WTC11 (cell line): Measurements from ENCODE around the gene AIFM1. TPM values are rescaled to one million over a fixed set of nuclear protein-coding genes. Genes with fewer than 3 reads are reported as not detected.

Source experiments
- ATAC-seq: fragments of 200-7000 bp; cut with Tn5 transposase; 2 replicates; pipeline ENCODE4 v1.10.0; 2021; ENCODE audit warnings: mild to moderate bottlenecking, moderate library complexity
- CTCF ChIA-PET: fragments of 300-600 bp; sonication (Branson Sonifier 250); formaldehyde crosslinking; loops from one replicate; lab custom pipeline; 2021; ENCODE audit warnings: antibody characterized with exemption; lab: Charles Lee
- POLR2A ChIA-PET: fragments of 350-600 bp; sonication (Branson Sonifier 250); formaldehyde crosslinking; loops from one replicate; lab custom pipeline; 2021; ENCODE audit warnings: antibody characterized with exemption; lab: Charles Lee
- DNase-seq: peaks from one replicate; pipeline ENCODE4 v3.0.0; 2021; ENCODE audit warnings: low spot score
- H3K27ac Mint-ChIP-seq: 2 replicates; pipeline ENCODE4 v1.8.0; 2021; ENCODE audit warnings: mixed read lengths
- H3K27me3 Mint-ChIP-seq: 2 replicates; pipeline ENCODE4 v1.8.0; 2021; ENCODE audit warnings: low read depth, mild to moderate bottlenecking, moderate library complexity, mixed read lengths
- H3K36me3 Mint-ChIP-seq: 2 replicates; pipeline ENCODE4 v1.8.0; 2021; ENCODE audit warnings: mixed read lengths
- H3K4me1 Mint-ChIP-seq: 2 replicates; pipeline ENCODE4 v1.8.0; 2022; ENCODE audit warnings: mixed read lengths
- H3K4me3 Mint-ChIP-seq: 2 replicates; pipeline ENCODE4 v1.8.0; 2021; ENCODE audit warnings: mild to moderate bottlenecking, moderate library complexity, mixed read lengths
- H3K9me3 Mint-ChIP-seq: 2 replicates; pipeline ENCODE4 v1.8.0; 2021; ENCODE audit warnings: mixed read lengths
- CREM ChIP-seq: sonication (generic); formaldehyde crosslinking; IDR thresholded peaks from 2 replicates; pipeline ENCODE4 v1.8.1; 2022; ENCODE audit warnings: mild to moderate bottlenecking, missing genetic modification reagents, moderate library complexity
- ESRRA ChIP-seq: sonication (generic); formaldehyde crosslinking; IDR thresholded peaks from 2 replicates; pipeline ENCODE4 v1.8.1; 2022; ENCODE audit warnings: mild to moderate bottlenecking, missing genetic modification reagents, borderline replicate concordance
- ETV6 ChIP-seq: sonication (generic); formaldehyde crosslinking; IDR thresholded peaks from 2 replicates; pipeline ENCODE4 v1.8.1; 2022; ENCODE audit warnings: mild to moderate bottlenecking, missing genetic modification reagents
- GABPB1 ChIP-seq: sonication (generic); formaldehyde crosslinking; IDR thresholded peaks from 2 replicates; pipeline ENCODE4 v1.8.1; 2023; ENCODE audit warnings: mild to moderate bottlenecking, missing genetic modification reagents
- JAZF1 ChIP-seq: fragments of 250-450 bp; sonication (Bioruptor Pico); IDR thresholded peaks from 2 replicates; pipeline ENCODE4 v1.9.0; 2021; ENCODE audit warnings: moderate library complexity, mild to moderate bottlenecking, inconsistent platforms
- JUN ChIP-seq: sonication (generic); formaldehyde crosslinking; IDR thresholded peaks from 2 replicates; pipeline ENCODE4 v1.8.0; 2023; ENCODE audit warnings: mild to moderate bottlenecking, missing genetic modification reagents
- NFATC4 ChIP-seq: fragments of 250-450 bp; sonication (Bioruptor Pico); IDR thresholded peaks from 2 replicates; pipeline ENCODE4 v1.9.0; 2021; ENCODE audit warnings: mild to moderate bottlenecking
- NR1H2 ChIP-seq: sonication (generic); formaldehyde crosslinking; IDR thresholded peaks from 2 replicates; pipeline ENCODE4 v1.9.0; 2021; ENCODE audit warnings: mild to moderate bottlenecking, moderate library complexity, missing genetic modification reagents
- PRRX2 ChIP-seq: fragments of 250-450 bp; sonication (Bioruptor Pico); IDR thresholded peaks from 2 replicates; pipeline ENCODE4 v1.8.0; 2021; ENCODE audit warnings: mild to moderate bottlenecking
- RELA ChIP-seq: sonication (generic); formaldehyde crosslinking; IDR thresholded peaks from 2 replicates; pipeline ENCODE4 v1.8.1; 2022; ENCODE audit warnings: missing genetic modification reagents, mild to moderate bottlenecking, borderline replicate concordance
- TEAD4 ChIP-seq: sonication (generic); formaldehyde crosslinking; IDR thresholded peaks from 2 replicates; pipeline ENCODE4 v1.8.0; 2022; ENCODE audit warnings: mild to moderate bottlenecking, missing genetic modification reagents
- ZNF317 ChIP-seq: sonication (generic); formaldehyde crosslinking; IDR thresholded peaks from 2 replicates; pipeline ENCODE4 v1.8.1; 2023; ENCODE audit warnings: low read depth, mild to moderate bottlenecking, moderate library complexity, missing genetic modification reagents, borderline replicate concordance
- ZNF416 ChIP-seq: fragments of 250-450 bp; sonication (Bioruptor Pico); IDR thresholded peaks from 2 replicates; pipeline ENCODE4 v1.9.0; 2021; ENCODE audit warnings: mild to moderate bottlenecking, inconsistent platforms
- total RNA-seq: library from RNA; stranded (reverse); gene quantifications from 3 replicates; pipeline ENCODE4 v1.2.3, GENCODE V29; 2021
- TF ChIP-seq, protein P1 (sequence below): fragments of 250-450 bp; sonication (Bioruptor Pico); IDR thresholded peaks from 2 replicates; pipeline ENCODE4 v1.9.0; 2021; ENCODE audit warnings: mild to moderate bottlenecking
- TF ChIP-seq, protein P2 (sequence below): sonication (generic); formaldehyde crosslinking; IDR thresholded peaks from 2 replicates; pipeline ENCODE4 v1.8.1; 2022; ENCODE audit warnings: missing genetic modification reagents, borderline replicate concordance
- TF ChIP-seq, protein P3 (sequence below): sonication (generic); formaldehyde crosslinking; IDR thresholded peaks from 2 replicates; pipeline ENCODE4 v1.8.1; 2023; ENCODE audit warnings: mild to moderate bottlenecking, moderate library complexity, missing genetic modification reagents
- TF ChIP-seq, protein P4 (sequence below): fragments of 200-600 bp; IDR thresholded peaks from 2 replicates; pipeline ENCODE4 v1.8.0; 2022; ENCODE audit warnings: antibody characterized with exemption
- TF ChIP-seq, protein P5 (sequence below): fragments of 250-450 bp; sonication (Bioruptor Pico); IDR thresholded peaks from 2 replicates; pipeline ENCODE4 v2.1.2; 2022; ENCODE audit warnings: mild to moderate bottlenecking, moderate library complexity
- TF ChIP-seq, protein P6 (sequence below): sonication (generic); formaldehyde crosslinking; IDR thresholded peaks from 2 replicates; pipeline ENCODE4 v1.8.1; 2023; ENCODE audit warnings: mild to moderate bottlenecking, missing genetic modification reagents, moderate library complexity
- TF ChIP-seq, protein P7 (sequence below): sonication (generic); formaldehyde crosslinking; IDR thresholded peaks from 2 replicates; pipeline ENCODE4 v1.8.0; 2023; ENCODE audit warnings: missing genetic modification reagents
- TF ChIP-seq, protein P8 (sequence below): sonication (generic); formaldehyde crosslinking; IDR thresholded peaks from 2 replicates; pipeline ENCODE4 v1.8.0; 2022; ENCODE audit warnings: mild to moderate bottlenecking, missing genetic modification reagents

The AIFM1 gene
- total RNA-seq, 1 experiment from 2014 or later, result 53.5 TPM

DNA sequence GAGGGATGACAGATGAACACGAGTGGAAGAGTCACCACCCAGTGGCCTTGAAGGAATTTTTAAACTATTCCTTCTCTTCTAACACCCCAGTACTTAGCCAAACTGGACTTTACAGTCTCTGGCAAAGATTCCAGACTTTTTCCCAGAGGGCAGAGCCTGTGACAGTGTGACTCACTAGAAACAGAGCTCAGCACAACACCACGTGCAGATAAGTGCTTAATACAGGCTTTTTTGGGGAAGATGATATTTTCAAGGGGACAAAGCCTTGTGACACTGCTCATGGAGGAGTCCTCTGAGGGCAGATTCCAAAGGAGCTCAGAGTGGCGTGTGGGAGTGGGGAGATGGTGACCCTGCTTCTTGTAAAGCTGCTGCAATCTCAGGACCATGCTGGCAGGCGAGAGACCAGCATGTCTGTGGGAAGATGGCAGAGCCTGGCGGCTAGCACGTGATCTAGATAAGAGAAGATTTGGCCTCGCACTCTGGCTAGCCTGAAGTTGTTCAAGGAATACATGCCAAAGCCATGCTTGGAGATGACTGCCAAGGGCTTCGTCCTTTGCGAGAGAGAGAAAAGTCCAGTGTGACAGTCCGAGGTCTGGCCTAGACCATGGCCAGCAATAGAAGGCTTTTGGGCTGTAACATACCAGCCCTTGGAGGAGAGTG lies 8.5 kb upstream of the AIFM1 start (continued):
- TF ChIP-seq, protein P1, sequence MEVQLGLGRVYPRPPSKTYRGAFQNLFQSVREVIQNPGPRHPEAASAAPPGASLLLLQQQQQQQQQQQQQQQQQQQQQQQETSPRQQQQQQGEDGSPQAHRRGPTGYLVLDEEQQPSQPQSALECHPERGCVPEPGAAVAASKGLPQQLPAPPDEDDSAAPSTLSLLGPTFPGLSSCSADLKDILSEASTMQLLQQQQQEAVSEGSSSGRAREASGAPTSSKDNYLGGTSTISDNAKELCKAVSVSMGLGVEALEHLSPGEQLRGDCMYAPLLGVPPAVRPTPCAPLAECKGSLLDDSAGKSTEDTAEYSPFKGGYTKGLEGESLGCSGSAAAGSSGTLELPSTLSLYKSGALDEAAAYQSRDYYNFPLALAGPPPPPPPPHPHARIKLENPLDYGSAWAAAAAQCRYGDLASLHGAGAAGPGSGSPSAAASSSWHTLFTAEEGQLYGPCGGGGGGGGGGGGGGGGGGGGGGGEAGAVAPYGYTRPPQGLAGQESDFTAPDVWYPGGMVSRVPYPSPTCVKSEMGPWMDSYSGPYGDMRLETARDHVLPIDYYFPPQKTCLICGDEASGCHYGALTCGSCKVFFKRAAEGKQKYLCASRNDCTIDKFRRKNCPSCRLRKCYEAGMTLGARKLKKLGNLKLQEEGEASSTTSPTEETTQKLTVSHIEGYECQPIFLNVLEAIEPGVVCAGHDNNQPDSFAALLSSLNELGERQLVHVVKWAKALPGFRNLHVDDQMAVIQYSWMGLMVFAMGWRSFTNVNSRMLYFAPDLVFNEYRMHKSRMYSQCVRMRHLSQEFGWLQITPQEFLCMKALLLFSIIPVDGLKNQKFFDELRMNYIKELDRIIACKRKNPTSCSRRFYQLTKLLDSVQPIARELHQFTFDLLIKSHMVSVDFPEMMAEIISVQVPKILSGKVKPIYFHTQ (CRISPR knock-in tag), result no peak
- TF ChIP-seq, protein P2, sequence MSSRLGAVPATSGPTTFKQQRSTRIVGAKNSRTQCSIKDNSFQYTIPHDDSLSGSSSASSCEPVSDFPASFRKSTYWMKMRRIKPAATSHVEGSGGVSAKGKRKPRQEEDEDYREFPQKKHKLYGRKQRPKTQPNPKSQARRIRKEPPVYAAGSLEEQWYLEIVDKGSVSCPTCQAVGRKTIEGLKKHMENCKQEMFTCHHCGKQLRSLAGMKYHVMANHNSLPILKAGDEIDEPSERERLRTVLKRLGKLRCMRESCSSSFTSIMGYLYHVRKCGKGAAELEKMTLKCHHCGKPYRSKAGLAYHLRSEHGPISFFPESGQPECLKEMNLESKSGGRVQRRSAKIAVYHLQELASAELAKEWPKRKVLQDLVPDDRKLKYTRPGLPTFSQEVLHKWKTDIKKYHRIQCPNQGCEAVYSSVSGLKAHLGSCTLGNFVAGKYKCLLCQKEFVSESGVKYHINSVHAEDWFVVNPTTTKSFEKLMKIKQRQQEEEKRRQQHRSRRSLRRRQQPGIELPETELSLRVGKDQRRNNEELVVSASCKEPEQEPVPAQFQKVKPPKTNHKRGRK (CRISPR knock-in tag), result no peak

DNA sequence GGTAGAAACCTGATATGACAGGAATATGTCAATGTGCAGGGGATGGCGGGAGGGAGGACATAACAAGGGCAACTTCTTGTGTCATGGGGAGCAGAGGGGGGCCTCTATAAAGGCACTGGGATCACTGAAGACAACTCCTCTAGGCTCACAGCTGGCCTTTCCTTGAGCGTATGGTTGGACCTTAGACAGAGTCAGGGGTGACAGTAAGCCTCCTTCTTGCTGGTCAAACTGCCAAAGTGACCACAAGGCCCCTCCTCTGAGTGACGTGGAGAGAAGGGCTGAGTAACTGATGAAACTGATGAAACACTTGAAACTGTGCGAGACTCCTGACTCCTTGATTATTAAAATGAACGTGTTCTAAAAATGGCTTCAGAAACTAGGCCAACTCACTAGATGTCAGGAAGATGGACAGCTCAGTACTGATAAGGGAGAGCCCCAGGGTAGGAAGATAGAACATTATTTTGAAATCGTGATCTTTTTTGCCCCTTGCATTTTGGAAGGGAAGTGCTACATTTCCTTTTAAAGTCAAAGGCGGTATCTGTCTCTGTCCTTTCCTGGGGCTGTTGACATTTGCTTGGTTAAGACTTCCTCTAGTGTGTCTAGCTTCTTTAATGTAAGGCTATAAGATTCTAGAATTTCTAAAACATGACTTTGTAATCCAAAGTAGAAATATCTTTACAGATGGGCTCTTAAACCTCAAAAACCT lies 7.7 kb upstream of the AIFM1 start:
- Mint-ChIP-seq H3K9me3 (no peaks in the 10 kb centered on the region), H3K4me3 (peak overlapping the region; percentile 80), H3K27me3 (peaks cover 14% of the 10 kb centered on the region), H3K36me3 (no peaks in the 10 kb centered on the region; the same call in 1 of the 2 replicates), H3K4me1 (peaks cover 11% of the 10 kb centered on the region), H3K27ac (no peak overlapping the region)
- CTCF ChIA-PET, result no interaction called here
- ATAC-seq (no peak), DNase-seq (no peak)
- POLR2A ChIA-PET, result no interaction called here
- TF ChIP-seq ESRRA, result no peak
- no peak for TF ChIP-seq RELA
- TF ChIP-seq, protein P3, sequence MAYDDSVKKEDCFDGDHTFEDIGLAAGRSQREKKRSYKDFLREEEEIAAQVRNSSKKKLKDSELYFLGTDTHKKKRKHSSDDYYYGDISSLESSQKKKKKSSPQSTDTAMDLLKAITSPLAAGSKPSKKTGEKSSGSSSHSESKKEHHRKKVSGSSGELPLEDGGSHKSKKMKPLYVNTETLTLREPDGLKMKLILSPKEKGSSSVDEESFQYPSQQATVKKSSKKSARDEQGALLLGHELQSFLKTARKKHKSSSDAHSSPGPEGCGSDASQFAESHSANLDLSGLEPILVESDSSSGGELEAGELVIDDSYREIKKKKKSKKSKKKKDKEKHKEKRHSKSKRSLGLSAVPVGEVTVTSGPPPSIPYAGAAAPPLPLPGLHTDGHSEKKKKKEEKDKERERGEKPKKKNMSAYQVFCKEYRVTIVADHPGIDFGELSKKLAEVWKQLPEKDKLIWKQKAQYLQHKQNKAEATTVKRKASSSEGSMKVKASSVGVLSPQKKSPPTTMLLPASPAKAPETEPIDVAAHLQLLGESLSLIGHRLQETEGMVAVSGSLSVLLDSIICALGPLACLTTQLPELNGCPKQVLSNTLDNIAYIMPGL (CRISPR knock-in tag), result no peak
- TF ChIP-seq ZNF416 (CRISPR knock-in tag), result no peak
- no peak for TF ChIP-seq GABPB1 (CRISPR knock-in tag)
- TF ChIP-seq JUN, result no peak
- TF ChIP-seq ZNF317 (CRISPR knock-in tag), result no peak
- TF ChIP-seq NFATC4 (CRISPR knock-in tag), result no peak
- no peak for TF ChIP-seq ETV6 (CRISPR knock-in tag)
- no peak for TF ChIP-seq CREM (CRISPR knock-in tag)
- TF ChIP-seq, protein P4, sequence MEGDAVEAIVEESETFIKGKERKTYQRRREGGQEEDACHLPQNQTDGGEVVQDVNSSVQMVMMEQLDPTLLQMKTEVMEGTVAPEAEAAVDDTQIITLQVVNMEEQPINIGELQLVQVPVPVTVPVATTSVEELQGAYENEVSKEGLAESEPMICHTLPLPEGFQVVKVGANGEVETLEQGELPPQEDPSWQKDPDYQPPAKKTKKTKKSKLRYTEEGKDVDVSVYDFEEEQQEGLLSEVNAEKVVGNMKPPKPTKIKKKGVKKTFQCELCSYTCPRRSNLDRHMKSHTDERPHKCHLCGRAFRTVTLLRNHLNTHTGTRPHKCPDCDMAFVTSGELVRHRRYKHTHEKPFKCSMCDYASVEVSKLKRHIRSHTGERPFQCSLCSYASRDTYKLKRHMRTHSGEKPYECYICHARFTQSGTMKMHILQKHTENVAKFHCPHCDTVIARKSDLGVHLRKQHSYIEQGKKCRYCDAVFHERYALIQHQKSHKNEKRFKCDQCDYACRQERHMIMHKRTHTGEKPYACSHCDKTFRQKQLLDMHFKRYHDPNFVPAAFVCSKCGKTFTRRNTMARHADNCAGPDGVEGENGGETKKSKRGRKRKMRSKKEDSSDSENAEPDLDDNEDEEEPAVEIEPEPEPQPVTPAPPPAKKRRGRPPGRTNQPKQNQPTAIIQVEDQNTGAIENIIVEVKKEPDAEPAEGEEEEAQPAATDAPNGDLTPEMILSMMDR, result no peak
- no peak for TF ChIP-seq PRRX2 (CRISPR knock-in tag)
- no peak for TF ChIP-seq TEAD4 (CRISPR knock-in tag)
- TF ChIP-seq, protein P5, sequence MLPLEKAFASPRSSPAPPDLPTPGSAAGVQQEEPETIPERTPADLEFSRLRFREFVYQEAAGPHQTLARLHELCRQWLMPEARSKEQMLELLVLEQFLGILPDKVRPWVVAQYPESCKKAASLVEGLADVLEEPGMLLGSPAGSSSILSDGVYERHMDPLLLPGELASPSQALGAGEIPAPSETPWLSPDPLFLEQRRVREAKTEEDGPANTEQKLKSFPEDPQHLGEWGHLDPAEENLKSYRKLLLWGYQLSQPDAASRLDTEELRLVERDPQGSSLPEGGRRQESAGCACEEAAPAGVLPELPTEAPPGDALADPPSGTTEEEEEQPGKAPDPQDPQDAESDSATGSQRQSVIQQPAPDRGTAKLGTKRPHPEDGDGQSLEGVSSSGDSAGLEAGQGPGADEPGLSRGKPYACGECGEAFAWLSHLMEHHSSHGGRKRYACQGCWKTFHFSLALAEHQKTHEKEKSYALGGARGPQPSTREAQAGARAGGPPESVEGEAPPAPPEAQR, result no peak
- TF ChIP-seq, protein P6, sequence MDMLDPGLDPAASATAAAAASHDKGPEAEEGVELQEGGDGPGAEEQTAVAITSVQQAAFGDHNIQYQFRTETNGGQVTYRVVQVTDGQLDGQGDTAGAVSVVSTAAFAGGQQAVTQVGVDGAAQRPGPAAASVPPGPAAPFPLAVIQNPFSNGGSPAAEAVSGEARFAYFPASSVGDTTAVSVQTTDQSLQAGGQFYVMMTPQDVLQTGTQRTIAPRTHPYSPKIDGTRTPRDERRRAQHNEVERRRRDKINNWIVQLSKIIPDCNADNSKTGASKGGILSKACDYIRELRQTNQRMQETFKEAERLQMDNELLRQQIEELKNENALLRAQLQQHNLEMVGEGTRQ (CRISPR knock-in tag), result no peak
- TF ChIP-seq, protein P7, sequence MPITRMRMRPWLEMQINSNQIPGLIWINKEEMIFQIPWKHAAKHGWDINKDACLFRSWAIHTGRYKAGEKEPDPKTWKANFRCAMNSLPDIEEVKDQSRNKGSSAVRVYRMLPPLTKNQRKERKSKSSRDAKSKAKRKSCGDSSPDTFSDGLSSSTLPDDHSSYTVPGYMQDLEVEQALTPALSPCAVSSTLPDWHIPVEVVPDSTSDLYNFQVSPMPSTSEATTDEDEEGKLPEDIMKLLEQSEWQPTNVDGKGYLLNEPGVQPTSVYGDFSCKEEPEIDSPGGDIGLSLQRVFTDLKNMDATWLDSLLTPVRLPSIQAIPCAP, result no peak
- TF ChIP-seq, protein P8, sequence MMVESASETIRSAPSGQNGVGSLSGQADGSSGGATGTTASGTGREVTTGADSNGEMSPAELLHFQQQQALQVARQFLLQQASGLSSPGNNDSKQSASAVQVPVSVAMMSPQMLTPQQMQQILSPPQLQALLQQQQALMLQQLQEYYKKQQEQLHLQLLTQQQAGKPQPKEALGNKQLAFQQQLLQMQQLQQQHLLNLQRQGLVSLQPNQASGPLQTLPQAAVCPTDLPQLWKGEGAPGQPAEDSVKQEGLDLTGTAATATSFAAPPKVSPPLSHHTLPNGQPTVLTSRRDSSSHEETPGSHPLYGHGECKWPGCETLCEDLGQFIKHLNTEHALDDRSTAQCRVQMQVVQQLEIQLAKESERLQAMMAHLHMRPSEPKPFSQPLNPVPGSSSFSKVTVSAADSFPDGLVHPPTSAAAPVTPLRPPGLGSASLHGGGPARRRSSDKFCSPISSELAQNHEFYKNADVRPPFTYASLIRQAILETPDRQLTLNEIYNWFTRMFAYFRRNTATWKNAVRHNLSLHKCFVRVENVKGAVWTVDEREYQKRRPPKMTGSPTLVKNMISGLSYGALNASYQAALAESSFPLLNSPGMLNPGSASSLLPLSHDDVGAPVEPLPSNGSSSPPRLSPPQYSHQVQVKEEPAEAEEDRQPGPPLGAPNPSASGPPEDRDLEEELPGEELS (CRISPR knock-in tag), result no peak
- TF ChIP-seq NR1H2 (CRISPR knock-in tag), result no peak
- no peak for TF ChIP-seq JAZF1 (CRISPR knock-in tag)
